HepG2 (cell line): Measurements from ENCODE around the gene MRPS35. TPM values are rescaled to one million over a fixed set of nuclear protein-coding genes. Genes with fewer than 3 reads are reported as not detected.

Experiments
- ATM ChIP-seq: fragments of 450-650 bp; IDR thresholded peaks from 2 replicates; pipeline ENCODE4 v1.7.1; 2017; ENCODE audit warnings: mild to moderate bottlenecking, borderline replicate concordance
- CREBL2 ChIP-seq: sonication (generic); formaldehyde crosslinking; IDR thresholded peaks from 2 replicates; pipeline ENCODE4 v1.8.1; 2023; ENCODE audit warnings: missing genetic modification reagents, mild to moderate bottlenecking, borderline replicate concordance
- DMTF1 ChIP-seq: sonication (generic); formaldehyde crosslinking; IDR thresholded peaks from 2 replicates; pipeline ENCODE4 v1.4.0; 2020; ENCODE audit warnings: mild to moderate bottlenecking, missing genetic modification reagents
- EEA1 ChIP-seq: sonication (generic); formaldehyde crosslinking; IDR thresholded peaks from 2 replicates; pipeline ENCODE4 v1.5.1; 2020; ENCODE audit warnings: mild to moderate bottlenecking, missing genetic modification reagents, borderline replicate concordance
- MAZ ChIP-seq, 2 experiments: sonication (generic) in 1 of 2; formaldehyde crosslinking in 1 of 2; IDR thresholded peaks; 2 replicates each; pipeline versions ENCODE4 v1.5.0 to v1.6.1; 2012 to 2020; ENCODE audit warnings: low read depth in 2 of 2, mild to moderate bottlenecking in 2 of 2, borderline replicate concordance in 1 of 2, improper control_type of control experiment in 1 of 2, low read length in 1 of 2, missing genetic modification reagents in 1 of 2, moderate library complexity in 1 of 2
- ZNF318 ChIP-seq: sonication (generic); formaldehyde crosslinking; IDR thresholded peaks from 2 replicates; pipeline ENCODE4 v1.4.0; 2020; ENCODE audit warnings: mild to moderate bottlenecking, missing genetic modification reagents
- ZNF468 ChIP-seq: sonication (generic); formaldehyde crosslinking; IDR thresholded peaks from 2 replicates; pipeline ENCODE4 v1.8.0; 2022; ENCODE audit warnings: mild to moderate bottlenecking, moderate library complexity, missing genetic modification reagents
- ZNF609 ChIP-seq: sonication (generic); formaldehyde crosslinking; IDR thresholded peaks from 2 replicates; pipeline ENCODE4 v1.4.0; 2020; ENCODE audit warnings: mild to moderate bottlenecking, missing genetic modification reagents, borderline replicate concordance
- ZNF709 ChIP-seq: sonication (generic); formaldehyde crosslinking; IDR thresholded peaks from 2 replicates; pipeline ENCODE4 v1.5.0; 2020; ENCODE audit warnings: mild to moderate bottlenecking, missing genetic modification reagents
- ZNF850 ChIP-seq: sonication (generic); formaldehyde crosslinking; conservative IDR thresholded peaks from 2 replicates; pipeline ENCODE4 v1.9.0; 2021; ENCODE audit warnings: mild to moderate bottlenecking, missing genetic modification reagents
- ZSCAN22 ChIP-seq: sonication (generic); formaldehyde crosslinking; IDR thresholded peaks from 2 replicates; pipeline ENCODE4 v1.4.0; 2020; ENCODE audit warnings: mild to moderate bottlenecking, missing genetic modification reagents
- polyA plus RNA-seq, 8 experiments: library from polyadenylated mRNA; depleted of rRNA in 3 of 8; stranded (reverse) in 7 of 8; unstranded in 1 of 8; fragments of >200 nt; fragmentation: Illumina TruSeq in 4 of 8; extraction: Trizol in 4 of 8; gene quantifications; 2 replicates each; pipeline versions ENCODE4 v1.2.1 to v1.2.3, GENCODE V29; 2011 to 2016; ENCODE audit warnings: low read depth in 4 of 8, missing spikeins in 1 of 8, mixed read lengths in 1 of 8; ENCODE audit not compliant: insufficient read depth in 1 of 8
- total RNA-seq, 5 experiments: library from RNA; depleted of rRNA; stranded (reverse); fragments of >200 nt; fragmentation: Illumina TruSeq; extraction: Trizol; gene quantifications; 2 replicates each; pipeline ENCODE4 v1.2.3, GENCODE V29; 2016; ENCODE audit warnings: low read depth in 1 of 5

MRPS35 gene
- total and polyA plus RNA-seq, 2 of the 13 experiments (the other 11 are each of a cell fraction or from before 2014, with no cell fraction given), result 63.4 to 104 TPM

DNA sequence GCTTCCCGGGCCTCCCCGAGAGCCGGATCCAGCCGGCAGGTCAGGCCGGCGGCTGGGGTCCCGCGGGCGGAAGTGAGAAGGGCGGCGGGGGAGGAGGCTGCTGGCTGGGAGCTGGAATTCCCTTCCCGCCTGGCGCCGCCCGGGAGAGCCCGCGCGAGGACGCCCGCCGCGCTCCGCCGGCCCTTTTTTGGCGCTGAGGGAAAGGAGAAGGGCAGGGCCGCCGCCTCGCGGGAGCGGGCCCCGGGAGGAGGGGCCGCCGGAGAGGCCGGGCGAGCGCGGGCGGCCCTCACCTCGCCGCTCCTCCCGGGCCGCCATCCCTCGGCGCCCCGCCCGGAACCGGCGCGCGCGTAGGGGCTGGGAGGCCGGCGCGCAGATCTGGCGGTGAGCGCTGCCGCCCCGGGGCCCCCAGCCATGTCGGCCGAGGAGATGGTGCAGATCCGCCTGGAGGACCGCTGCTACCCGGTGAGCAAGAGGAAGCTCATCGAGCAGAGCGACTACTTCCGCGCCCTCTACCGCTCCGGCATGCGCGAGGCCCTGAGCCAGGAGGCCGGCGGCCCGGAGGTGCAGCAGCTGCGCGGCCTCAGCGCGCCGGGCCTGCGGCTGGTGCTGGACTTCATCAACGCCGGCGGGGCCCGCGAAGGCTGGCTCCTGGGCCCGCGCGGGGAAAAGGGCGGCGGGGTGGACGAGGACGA lies 69.4 kb downstream of the MRPS35 start, which contains the start of the genes KLHL42 and MANSC4 (continued):
- no peak for TF ChIP-seq ZNF318 (CRISPR knock-in tag)
- TF ChIP-seq DMTF1 (CRISPR knock-in tag), result no peak
- no peak for TF ChIP-seq EEA1 (CRISPR knock-in tag)
- TF ChIP-seq ZNF609 (CRISPR knock-in tag), result no peak
- TF ChIP-seq ZSCAN22 (CRISPR knock-in tag), result no peak
- TF ChIP-seq ZNF850 (CRISPR knock-in tag), result no peak
- TF ChIP-seq MAZ (IDR thresholded peaks at IDR 0.05; ENCODE audit: borderline replicate concordance, low read depth, low read length), result no peak
- 0 out of 2 replicates have a peak, but pooled peaks have one; percentile 30 for TF ChIP-seq MAZ (CRISPR knock-in tag; IDR thresholded peaks at IDR 0.05; ENCODE audit: low read depth)
- TF ChIP-seq ZNF468 (CRISPR knock-in tag), result peak; percentile 31; the same call in 1 of the 2 replicates
- TF ChIP-seq ATM, result no peak
- TF ChIP-seq ZNF709 (CRISPR knock-in tag), result peak; percentile 69; the same call in 1 of the 2 replicates
- TF ChIP-seq CREBL2 (CRISPR knock-in tag), result no peak
